ENCODE measurements around the gene ZNF281. TPM values are rescaled to one million over a fixed set of nuclear protein-coding genes. Genes with fewer than 3 reads are reported as not detected.
"Not testable (repeated sequence)": the region's sequence is repeated elsewhere in the genome, so short reads cannot be mapped to it uniquely, and the experiment has no call there.

The ZNF281 gene
- polyA plus RNA-seq, 3 donors: 25.8 to 26.8 (median 26.7) TPM

DNA sequence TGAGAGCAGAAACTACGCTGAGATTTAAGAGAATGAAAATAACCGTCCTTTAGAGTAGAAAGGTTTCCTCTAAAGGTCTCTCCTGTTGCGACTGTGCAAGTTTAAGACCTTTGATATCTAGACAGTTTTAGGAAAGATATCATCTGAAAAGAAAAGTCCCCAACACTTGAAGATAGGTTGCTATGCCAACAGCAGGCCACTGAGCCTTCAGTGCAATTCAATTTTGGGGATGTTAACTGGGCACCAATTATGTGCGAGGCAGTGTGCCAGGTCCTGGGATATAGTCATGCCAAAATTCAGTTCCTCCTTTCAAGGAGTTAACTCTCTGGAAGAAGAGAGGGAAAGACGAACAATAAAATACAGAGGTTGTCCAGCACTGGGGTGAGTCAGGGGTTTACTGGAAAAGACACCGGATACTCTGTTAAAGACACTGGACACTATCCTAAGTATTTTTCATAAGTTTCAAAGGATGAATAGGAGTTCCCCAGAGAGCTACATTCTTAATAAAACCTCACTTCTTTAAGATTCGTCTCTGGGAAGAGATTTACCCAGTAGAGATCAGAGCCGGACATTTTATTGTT, 25.5 kb upstream of the ZNF281 start:
- DNase-seq: no peak

DNA sequence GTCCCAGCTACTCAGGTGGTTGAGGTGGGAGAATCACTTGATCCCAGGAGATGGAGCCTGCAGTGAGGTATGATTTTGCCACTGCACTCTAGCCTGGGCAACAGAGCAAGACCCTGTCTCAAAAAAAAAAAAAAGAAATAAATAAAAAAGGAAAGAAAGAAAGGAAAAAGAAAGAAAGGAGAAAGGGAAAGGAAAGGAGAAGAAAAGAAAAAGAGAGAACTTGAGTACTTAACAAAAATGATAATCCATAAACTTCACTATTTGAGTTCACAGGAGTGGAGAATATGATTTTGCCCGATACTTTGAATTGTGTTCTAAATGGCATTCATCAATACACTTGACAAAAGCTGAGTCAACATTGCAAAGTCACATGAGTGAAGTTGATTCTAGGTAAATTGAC, 23.8 kb upstream of the ZNF281 start:
- no peak for DNase-seq

DNA sequence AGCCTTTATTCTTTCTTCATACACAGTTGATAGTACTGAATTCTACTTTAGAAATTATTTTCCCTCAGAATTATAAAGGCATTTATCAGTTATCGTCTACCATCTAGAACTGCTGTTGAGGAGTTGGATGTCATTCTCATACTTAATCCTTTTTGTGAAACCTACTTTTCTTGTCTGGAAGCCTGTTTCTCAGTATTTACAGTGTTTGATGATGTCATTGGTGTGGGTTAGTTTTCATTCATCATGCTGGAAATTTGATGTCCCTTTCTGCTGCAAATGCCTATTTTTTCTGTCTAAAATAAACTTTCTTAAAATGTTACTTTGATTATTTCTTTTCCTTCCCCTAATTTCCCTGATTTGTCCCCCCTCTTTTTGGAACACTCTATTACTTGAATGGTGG, 22.8 kb upstream of the ZNF281 start:
- DNase-seq: no peak

DNA sequence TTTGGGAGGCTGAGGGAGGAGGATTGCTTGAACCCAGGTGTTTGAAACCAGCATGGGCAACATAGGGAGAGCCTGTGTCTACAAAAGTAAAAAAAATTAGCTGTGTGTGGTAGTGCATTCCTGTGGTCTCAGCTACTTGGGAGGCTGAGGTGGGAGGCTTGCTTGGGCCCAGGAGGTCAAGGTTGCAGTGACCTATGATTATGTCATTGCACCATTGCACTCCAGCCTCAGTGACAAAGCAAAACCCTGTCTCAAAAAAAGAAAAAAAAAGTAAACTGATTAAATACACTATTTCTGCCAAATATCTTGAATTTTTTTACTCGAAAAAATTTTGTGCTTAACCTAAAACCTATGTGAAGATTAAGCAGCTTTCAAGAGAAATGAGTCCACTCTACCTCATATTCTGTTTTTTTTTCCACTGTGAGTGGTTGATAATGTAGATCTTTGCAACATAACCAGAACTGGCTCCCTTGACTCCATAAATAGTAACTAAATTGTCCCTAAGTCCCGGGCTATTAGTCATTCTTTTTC, 19.4 kb upstream of the ZNF281 start:
- DNase-seq: no peak

DNA sequence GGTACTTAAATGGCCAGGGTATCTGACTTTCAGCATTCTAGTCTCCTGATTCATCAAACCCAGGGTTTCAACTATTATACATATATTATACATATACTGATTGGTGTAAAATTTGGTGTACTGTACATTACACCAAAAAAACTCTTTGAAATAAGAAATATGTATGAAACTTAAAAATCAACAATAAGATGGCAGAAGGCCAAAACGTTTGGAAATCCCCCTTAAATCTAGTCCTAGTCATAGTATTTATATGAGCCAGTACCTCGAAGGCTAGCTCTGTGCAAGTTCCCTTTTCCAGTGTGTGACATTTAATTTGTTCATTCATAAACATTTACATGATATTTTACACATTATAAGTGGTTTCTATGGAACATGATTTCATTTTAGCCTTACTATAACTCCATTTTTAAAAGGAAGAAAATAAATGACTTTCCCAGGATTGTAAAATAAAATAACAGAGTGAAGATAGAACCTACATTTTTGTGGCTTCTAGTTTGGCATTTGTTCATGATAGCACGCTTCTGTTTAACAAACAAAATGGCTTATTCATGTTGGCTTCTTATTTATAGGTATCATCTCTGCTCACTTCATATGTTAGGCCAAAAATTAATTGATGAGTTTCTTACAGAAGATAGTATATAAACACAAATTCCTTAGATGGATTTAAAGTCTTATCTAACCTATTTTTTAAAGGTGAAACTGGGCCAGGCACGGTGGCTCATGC, 18.8 kb upstream of the ZNF281 start:
- DNase-seq: no peak

DNA sequence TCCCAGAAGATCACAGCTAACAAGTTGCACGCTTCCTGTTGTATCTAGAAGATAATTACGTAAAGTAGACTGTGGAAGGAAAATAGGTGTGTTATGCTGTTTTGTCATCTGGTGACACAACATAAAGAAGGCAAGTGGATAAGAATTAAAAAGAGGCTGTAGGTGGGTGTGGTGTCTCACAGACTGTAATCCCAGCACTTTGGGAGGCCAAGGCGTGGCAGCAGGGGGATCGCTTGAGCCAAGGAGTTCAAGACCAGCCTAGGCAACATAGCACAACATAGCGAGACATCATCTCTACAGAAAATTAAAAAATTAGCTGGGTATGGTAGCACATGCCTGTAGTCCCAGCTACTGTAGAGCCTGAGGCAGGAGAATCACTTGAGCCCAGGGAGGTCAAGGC, 17.9 kb upstream of the ZNF281 start:
- no peak for DNase-seq

DNA sequence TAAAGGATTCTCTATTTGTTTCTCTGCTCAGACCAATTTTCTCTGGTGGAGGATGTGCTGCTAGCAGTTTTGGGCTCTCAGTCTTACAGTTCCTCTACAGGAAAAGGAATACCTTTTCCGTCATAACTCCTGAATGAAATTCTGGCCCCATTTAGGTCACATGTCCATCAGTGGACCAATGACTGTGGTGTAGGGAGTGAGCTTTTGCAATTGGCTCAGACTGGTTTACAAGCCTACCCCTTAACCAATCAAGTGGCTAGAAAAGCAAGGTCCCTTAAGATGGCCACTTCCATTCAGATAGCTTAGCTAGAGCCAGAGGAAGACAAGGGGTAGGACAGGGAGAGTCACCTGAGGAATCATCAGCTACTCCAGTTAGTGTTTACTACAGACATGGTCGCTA, 16.4 kb upstream of the ZNF281 start:
- DNase-seq: no peak

DNA sequence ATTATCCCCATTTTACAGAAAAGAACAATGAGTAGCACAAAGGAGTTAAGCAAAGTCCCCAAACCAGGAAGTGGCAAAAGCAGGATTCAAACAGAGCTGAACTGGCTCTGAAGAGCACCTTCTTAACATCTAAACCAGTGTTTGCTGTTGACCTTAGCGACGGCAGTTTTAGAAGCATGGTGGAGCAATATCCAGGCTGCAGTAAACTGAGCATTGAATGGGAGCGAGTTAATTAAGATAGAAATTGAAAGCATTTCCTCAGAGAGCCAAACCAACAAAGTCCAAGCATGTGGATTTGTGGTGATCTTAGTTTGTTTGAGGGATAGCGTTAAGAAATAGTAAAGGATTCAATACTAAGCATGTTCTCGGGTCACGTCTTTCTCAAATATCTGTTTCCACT, 13.4 kb upstream of the ZNF281 start:
- DNase-seq: no peak

DNA sequence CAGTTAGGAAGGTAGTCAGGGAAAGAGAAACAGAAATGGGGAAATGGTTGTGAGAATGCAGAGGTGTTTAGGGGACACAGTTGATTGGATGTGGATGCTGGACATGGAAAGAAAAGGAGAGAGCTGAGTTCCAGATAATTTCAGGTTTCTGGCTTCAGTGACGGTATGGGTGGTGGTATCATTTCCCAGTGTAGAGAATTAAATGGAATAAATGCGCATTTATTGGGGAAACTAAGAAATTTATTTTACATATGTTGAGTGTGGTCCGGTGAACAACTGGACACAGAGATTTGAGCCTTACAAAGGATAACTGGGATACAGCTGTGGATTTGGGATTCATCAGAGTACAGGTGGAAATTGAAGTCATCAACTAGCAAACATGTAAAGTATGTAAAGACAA, 12.4 kb upstream of the ZNF281 start:
- DNase-seq: no peak

DNA sequence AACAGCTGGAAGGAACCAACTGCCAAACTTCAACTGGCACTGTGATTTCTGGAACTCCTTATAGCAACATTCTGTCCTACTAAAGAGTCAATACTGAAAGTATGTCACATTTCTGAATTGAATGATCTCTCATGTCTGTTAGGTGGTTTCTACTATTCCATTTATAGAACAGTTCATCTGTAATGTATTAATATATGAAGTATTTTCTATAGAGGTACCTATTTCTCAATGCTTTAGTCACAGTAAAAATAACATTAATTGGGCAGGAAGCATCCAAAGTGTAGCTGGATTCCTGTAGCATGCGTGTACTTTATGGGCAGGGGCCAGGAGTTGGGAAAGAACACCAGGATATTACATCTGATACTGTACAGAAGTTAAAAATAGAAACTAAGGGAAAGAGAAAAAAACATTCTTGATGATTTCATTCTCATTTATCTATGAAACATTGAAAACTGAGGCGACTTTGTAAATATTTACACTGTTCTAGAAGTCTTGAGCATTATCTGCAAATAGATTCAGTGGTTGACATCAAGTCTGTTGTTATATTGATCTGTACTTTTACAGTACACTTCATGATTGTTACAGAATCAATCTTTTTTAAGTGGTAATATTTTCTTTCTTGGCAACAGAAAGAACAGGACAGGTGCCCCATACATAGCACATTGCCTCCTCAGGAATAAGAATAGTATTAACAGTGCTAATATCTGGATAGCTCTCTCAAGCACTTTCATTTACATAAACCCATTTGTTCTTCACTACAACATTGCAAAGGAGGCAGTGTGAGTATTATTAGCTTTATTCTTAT, 6.2 kb upstream of the ZNF281 start:
- peak; percentile 11 for DNase-seq

DNA sequence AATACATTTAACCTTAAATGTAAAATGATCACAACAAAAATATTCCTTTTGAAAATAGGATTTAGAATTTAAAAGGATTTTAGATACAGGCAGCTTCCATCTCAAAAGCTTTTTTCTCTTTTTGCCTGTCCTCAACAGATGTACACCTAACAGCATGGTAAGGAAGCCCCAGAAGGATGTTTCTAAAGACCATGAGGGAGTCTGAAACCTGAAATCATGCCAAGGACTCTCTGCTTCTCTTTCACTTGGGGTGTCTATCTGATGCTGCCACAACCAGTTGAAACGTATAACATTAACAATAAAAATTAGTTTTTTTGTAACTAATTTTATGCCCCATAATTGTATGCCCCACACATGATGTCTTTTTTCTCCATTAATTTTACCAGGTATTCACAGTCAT, 5.4 kb upstream of the ZNF281 start:
- no peak for DNase-seq

DNA sequence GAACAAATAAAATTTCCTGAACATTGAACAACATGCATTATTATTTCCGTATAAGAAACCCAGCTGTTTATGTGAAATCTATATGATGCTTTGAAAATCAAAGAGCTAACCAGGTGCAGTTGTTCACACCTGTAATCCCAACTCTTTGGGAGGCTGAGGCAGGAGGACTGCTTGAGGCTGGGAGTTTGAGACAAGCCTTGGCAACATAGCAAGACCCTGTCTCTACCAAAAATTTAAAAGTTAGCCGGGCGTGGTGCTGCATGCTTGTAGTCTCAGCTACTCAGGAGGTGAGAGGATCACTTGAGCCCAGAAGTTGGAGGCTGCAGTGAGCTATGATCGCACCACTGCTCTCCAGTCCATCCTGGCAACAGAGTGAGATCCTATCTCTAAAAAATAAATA, 4.8 kb upstream of the ZNF281 start:
- no peak for DNase-seq

DNA sequence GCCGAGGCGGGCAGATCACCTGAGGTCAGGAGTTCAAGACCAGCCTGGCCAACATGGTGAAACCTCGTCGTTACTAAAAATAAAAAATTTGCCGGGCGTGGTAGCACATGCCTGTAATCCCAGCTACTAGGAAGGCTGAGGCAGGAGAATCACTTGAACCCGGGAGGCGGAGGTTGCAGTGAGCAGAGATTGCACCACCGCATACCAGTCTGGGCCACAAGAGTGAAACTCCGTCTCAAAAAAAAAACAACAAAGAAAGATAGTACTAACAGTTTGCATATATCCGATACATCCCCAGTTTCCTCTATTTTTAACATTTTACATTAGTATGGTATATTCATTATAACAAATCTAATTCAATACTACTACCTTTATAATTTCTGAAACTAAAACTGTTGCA, 3.9 kb upstream of the ZNF281 start:
- DNase-seq: not testable (repeated sequence)

DNA sequence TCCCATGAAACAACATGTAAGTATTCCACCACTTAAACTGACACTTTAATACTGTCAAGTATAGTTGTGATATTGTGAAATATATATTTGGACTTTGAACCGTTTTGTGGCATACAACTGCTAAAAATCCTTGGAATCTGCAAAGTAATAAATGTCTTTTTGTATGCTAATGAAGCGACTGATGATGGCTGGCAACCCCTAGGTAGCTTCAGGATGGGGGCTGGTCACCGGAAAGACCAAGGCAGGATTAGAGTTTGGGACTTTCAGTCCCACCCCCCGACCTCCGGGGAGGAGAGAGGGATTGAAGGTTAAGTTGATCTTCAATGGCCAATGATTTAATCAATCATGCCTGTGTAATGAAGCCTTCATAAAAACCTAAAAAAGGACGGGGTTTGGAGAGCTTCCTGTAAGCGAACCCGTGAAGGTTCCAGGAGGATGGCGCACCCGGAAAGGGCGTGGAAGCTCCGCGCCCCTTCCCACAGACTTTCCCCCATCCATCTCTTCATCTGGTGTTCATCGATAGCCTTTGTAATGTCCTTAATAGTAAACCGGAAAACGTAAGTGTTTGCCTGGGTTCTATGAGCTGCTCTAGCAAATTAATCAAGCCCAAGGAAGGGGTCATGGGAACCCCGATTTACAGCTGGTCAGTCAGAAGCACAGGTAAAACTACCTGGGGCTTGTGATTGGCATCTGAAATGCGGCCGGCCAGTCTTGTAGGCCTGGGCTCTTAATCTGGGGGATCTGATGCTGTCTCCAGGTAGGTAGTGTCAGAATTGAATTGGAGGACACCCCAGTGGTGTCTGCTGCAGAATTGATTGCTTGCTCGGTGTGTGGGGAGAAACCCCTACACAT, 1.8 kb upstream of the ZNF281 start:
- DNase-seq: no peak

DNA sequence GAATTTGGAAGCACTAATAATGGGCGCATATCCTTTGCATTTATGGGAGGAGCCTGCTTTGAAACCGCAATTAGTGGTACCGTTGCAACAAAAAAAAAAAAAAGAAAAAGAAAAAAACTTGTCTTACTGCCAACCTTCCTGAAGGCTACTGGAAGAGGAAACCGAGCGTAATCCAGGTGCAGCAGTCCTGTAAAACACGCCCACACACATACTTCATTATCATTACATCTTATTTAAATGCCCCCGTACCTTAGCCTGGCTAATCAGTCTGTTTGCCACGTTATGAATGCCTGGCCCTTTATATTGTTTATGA, 686 bp upstream of the ZNF281 start:
- DNase-seq: peak; percentile 37

DNA sequence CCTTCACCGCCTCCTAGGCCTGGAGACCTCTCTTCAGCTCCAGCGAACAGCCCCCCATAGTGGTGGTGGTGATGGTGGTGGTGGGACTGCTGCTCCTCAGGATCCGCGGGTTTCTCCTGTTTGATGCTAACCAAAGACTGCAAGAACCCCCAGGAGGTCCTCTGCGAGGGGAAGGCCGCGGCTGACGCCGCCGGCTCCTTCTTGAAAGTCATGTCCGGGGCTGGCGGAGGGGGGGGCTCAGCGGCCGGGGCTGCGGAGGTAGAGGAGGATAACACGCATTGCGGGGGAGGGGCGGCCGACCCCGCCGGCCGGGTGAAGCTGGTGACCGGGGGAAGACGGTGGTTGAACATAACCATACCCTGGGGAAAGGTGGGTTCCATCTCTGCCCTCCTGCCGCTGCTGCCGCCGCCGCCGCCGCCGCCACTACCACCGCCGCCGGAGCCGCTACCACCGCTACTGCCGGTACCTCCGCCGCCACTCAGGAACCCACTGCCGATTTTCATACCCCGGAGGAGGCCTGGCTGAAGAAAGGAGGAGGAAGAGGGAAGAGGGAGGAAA, 554 bp downstream of the ZNF281 start:
- DNase-seq: peak; percentile 8

DNA sequence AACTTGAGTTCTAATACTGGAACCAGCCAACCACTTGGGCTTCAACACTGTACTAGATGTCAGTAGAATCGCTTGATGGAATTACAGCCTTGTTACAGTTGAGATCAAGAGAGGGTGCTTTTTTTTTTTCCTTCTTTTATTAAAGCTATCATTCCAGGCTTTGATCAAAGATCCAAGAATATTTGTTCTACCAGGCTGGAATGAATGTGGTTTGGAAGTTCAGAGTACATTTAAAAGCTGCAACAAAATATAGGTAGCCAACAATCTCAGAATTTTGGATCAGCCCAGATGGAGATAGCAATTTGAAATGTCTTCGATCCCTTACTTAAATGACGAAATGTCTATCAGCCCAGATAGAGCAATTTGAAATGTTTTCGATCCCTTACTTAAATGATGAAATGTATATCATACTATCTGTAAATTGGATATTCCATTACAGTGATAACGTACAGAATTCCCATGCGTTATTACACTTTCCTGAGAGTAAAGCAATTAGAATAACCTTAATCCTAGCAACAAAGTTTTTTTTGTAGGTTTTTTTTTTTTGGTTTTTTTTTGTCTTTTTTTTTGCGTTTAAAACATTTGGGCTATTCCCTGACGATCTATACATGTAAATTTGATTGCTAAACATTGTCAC, 3.6 kb downstream of the ZNF281 start:
- DNase-seq: no peak

DNA sequence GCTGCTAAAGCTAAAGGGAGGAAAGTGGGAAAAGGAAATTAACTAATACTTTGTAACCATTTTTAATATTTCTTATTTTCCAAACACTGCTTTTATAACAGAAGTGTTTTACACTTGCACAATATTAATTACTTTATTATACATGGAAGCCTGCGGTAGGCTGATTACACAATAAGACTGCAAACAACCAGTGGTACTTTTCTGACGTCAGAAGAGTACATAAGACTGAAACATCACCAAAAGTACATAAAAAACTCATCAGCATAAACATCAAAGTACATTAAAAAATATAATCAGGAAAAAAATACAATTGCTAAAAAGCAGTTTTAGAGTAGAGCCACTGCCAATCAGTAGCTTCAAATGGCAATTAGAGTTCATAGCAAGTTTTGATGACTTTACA, 4.6 kb downstream of the ZNF281 start:
- DNase-seq: no peak

DNA sequence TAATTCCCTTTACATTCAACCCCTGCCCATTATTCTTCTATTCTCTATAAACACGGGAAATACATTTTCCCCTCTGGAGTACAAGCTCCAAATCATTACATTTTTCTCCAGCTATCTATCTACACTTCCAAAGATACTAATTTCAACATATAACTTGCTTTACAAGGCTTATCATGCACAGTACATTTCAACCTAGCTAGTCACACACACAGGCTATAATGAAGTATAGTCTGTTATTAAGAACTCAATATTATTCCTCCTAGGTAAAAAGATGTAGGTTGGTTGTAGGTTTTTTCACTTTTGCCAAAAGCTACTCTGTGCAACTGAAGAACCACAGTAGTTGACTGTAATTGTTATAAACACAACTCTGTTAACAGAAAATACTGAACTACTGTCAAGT, 8.1 kb downstream of the ZNF281 start:
- no peak for DNase-seq

DNA sequence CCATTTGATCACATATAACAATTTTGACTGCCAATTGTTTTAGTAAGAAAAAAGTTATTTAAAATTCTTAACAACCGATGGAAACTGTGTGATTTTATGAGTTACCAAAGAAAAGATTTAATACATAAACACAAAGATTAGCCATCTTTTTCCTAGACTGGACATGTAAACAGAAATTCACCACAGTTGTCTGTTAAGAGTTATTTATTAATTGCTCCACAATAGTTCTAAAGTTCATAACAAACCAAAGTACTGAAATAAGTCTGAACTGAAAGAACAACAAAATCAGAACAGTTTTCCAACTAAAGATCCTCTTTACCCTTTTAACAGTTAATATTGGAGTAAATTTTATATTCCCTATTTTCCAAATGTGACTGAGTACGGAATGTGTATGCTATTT, 8.6 kb downstream of the ZNF281 start:
- DNase-seq: no peak

DNA sequence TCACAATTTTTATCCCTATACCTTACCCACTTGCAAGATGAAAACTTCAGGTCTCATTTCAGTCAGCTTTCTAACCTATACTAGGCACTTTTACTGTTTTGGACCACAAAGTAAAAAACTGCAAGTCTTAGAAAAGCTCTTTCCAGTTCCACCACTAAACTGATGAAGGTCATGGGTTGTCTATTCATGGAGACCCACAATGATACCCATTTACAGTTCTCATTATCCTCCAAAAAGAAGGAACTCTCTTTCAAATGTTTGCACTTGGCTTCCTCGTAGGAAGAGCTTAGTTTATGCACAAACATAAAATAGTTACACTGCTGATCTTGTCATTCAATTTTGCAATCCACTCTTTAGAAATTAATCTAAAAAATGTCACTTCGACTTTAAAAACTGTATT, 9.3 kb downstream of the ZNF281 start:
- no peak for DNase-seq
